ENCODE measurements around the gene MUC13. TPM values are rescaled to one million over a fixed set of nuclear protein-coding genes. Genes with fewer than 3 reads are reported as not detected.

MUC13 gene, protein sequence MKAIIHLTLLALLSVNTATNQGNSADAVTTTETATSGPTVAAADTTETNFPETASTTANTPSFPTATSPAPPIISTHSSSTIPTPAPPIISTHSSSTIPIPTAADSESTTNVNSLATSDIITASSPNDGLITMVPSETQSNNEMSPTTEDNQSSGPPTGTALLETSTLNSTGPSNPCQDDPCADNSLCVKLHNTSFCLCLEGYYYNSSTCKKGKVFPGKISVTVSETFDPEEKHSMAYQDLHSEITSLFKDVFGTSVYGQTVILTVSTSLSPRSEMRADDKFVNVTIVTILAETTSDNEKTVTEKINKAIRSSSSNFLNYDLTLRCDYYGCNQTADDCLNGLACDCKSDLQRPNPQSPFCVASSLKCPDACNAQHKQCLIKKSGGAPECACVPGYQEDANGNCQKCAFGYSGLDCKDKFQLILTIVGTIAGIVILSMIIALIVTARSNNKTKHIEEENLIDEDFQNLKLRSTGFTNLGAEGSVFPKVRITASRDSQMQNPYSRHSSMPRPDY
- polyA plus RNA-seq (2011; rRNA removed) (8.8 and 10.2 TPM in 2 replicates), polyA plus RNA-seq (2017; fragmentation: RNase III; extraction: RNeasy Plus Mini Kit Qiagen cat#74134 plus additional on column Dnase treatment) (4.8 to 5.5 TPM (median 4.8 TPM) in 3 replicates), polyA minus RNA-seq (2011; rRNA and poly(A)+ RNA removed) (3.7 and 4.3 TPM in 2 replicates)
- 2.1 and 2.5 TPM in 2 replicates for polyA plus RNA-seq (2012; cell fraction: cytosol; rRNA removed)
- polyA plus RNA-seq (2012; cell fraction: nucleus; rRNA removed), result 4.8 and 6.9 TPM in 2 replicates

DNA sequence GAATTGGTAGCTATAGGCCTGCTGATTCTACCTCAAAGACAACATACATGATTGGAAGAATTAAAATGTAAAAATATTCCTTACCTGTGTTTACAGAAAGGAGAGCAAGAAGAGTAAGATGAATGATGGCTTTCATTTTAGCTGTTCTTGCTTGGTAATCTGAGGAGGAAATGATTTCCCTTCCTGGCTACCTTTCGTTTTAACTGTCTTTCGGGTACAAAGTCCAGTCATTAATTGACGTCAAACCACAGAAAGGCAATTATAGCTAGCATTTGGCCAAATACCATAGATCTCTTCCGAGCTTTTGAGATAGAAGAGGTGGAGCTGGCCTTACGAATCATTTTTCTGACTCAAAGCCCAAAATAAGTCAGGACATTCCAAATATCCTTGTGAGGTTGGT is at the start of gene MUC13:
Gene MUC13 (minus strand): TSS at position 175 of the 400 bp plus-strand sequence. CDS start 39 bp downstream, at position 136.
- Histone ChIP-seq H3K27ac (no peak within 1 kb of the TSS), H3K4me3 (no peak within 1 kb of the TSS), H3K4me2 (no peak within 1 kb of the TSS), H3K4me1 (no peaks in the 10 kb centered on the region), H3K9me3 (no peaks in the 10 kb centered on the region)
- peak in 1 of 2 experiments; percentile 14 for DNase-seq (ENCODE audit: low read depth in 1 of 2, low spot score in 1 of 2)
- ChIA-PET CTCF (interaction anchor here (0.8 to 3.0 kb wide), 6 partner anchors 9 to 502 kb away, joined by 3 to 11 read pairs (median 4); no protein-coding TSS in a partner anchor), POLR2A (no interaction called here)
- WGBS (ENCODE audit: missing lambda C conversion rate), result 76% methylated on average over 5 of the region's 5 CpGs
- TF ChIP-seq CHD2 (IDR thresholded peaks at IDR 0.05; ENCODE audit: low read length, partially characterized antibody), result no peak
- FAIRE-seq, result no peak
- ATAC-seq, result no peak

DNA sequence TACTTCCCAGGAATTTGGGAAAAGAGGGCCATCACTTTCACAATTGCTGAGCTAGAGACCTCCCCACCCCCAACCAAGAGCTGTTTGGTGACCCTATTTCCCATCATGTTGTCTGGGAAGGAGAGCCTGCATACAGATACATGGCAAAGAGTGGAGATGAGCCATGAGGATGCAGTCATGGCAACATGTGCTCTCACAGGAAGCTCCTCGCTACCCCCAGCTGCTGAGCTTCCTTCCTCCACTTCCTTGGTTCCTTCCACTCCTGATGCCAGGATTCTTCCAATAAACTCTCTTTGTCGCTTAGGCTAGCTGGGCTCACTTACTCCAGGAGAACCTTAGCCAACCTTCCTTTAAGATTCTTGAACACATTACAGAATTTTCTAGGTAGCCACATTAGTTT is 48.3 kb upstream of the MUC13 start:
- ChIA-PET CTCF (interaction anchor here (1.1 to 1.9 kb wide), 5 partner anchors 12 to 456 kb away, joined by 3 to 8 read pairs (median 4); no protein-coding TSS in a partner anchor), POLR2A (no interaction called here)
- Histone ChIP-seq H3K27ac (0 out of 6 replicates have a peak overlapping the region, but pooled peaks of 1 of the 2 experiments have one; percentile 7), H3K4me1 (peaks cover 27% of the 10 kb centered on the region), H3K4me3 (no peak overlapping the region), H3K4me2 (no peak overlapping the region), H3K9me3 (no peaks in the 10 kb centered on the region)
- FAIRE-seq (no peak), ATAC-seq (no peak), DNase-seq (ENCODE audit: low read depth in 1 of 2, low spot score in 1 of 2) (no peak)
- WGBS (ENCODE audit: missing lambda C conversion rate), result 95% methylated on average over 2 of the region's 2 CpGs
- TF ChIP-seq CBX8 (IDR thresholded peaks at IDR 0.05), result no peak

DNA sequence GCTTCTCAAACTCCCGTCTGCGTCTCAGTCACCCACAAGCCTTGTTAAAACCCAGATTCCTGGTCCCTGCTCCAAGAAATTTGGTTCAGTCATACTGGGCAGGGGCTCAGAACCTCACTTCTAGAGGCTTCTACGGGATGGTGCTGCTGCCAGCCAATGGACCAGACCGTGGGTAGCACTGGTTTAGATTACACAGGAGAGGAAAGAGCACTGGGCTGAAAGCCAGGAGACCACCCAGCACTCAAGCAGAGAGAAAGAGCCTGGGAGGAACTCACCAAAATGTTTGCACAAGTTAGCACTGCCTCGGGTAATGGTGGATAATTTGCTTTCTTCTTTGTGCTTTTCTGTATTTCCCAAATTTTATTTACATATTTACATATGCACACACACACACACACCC is 46.9 kb upstream of the MUC13 start:
- no peaks in the 10 kb centered on the region for H3K9me3 ChIP-seq
- H3K4me2 ChIP-seq, result no peak overlapping the region
- no peak for TF ChIP-seq HOXB5 (CRISPR knock-in tag; IDR thresholded peaks at IDR 0.05)
- no peak for TF ChIP-seq PHF8 (IDR thresholded peaks at IDR 0.05; ENCODE audit: borderline replicate concordance, low read depth)
- TF ChIP-seq JUN (IDR thresholded peaks at IDR 0.05), result no peak
- WGBS (ENCODE audit: missing lambda C conversion rate), result 84% methylated on average over 5 of the region's 5 CpGs
- ChIA-PET CTCF (no interaction called here), POLR2A (no interaction called here)
- DNase-seq (ENCODE audit: low read depth in 1 of 2, low spot score in 1 of 2) (no peak), ATAC-seq (no peak), FAIRE-seq (no peak)
- peaks cover 20% of the 10 kb centered on the region for H3K4me1 ChIP-seq
- H3K27ac ChIP-seq, result no peak overlapping the region
- no peak overlapping the region for H3K4me3 ChIP-seq

DNA sequence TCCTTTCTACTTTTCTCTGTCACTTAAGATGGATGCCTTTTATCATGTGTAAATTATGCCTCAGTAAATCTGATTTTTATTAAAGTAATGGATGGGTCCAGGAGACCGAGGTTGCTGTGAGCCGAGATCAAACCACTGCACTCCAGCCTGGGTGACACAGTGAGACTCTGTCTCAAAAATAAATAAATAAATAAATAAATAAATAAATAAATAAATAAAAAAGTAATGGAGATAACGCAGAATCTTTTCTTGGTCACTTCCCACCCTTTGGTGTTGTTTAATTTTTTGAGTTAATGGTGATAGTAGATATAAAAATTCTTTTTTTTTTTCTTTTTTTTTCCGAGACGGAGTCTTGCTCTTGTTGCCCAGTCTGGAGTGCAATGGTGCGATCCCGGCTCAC is 44.1 kb upstream of the MUC13 start:
- POLR2A ChIA-PET, result no interaction called here
- TF ChIP-seq POLR2AphosphoS2 (conservative IDR thresholded peaks at IDR 0.05; ENCODE audit: low read length) (no peak), TP53 (CRISPR knock-in tag; IDR thresholded peaks at IDR 0.05) (no peak), GATA3 (IDR thresholded peaks at IDR 0.05; ENCODE audit: borderline replicate concordance) (no peak), MAZ (IDR thresholded peaks at IDR 0.05; ENCODE audit: borderline replicate concordance, low read depth, low read length) (no peak), SREBF2 (IDR thresholded peaks at IDR 0.05) (no peak), ZC3H11A (IDR thresholded peaks at IDR 0.05) (peak; percentile 33)
- 96% methylated on average over 7 of the region's 7 CpGs for WGBS (ENCODE audit: missing lambda C conversion rate)
- Histone ChIP-seq H3K9me3 (no peaks in the 10 kb centered on the region), H3K4me1 (no peaks in the 10 kb centered on the region), H3K4me2 (no peak overlapping the region), H3K4me3 (no peak overlapping the region), H3K27ac (no peak overlapping the region)
- FAIRE-seq (no peak), DNase-seq (ENCODE audit: low read depth in 1 of 2, low spot score in 1 of 2) (no peak), ATAC-seq (no peak)
- CTCF ChIA-PET, result no interaction called here

DNA sequence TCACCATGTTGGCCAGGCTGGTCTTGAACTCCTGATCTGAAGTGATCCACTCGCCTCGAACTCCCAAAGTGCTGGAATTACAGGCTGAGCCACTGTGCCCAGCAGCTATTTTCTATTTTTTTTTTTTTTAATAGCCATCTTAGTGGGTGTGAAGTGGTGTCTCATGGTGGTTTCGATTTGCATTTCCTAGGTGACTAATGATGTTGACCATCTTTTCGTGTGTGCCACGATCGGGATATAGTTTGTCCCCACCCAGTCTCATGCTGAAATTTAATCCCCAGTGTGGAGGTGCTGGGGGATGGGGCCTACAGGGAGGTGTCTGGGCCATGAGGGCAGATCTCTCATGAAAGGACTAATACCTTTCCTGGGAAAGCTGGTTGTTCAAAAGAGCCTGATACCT is 41.8 kb upstream of the MUC13 start:
- no peak for FAIRE-seq
- no peaks in the 10 kb centered on the region for H3K9me3 ChIP-seq
- ChIA-PET POLR2A (no interaction called here), CTCF (no interaction called here)
- no peak overlapping the region for H3K4me3 ChIP-seq
- H3K27ac ChIP-seq, result no peak overlapping the region
- peaks cover 7% of the 10 kb centered on the region for H3K4me1 ChIP-seq
- no peak for DNase-seq (ENCODE audit: low read depth in 1 of 2, low spot score in 1 of 2)
- TF ChIP-seq, protein P1, sequence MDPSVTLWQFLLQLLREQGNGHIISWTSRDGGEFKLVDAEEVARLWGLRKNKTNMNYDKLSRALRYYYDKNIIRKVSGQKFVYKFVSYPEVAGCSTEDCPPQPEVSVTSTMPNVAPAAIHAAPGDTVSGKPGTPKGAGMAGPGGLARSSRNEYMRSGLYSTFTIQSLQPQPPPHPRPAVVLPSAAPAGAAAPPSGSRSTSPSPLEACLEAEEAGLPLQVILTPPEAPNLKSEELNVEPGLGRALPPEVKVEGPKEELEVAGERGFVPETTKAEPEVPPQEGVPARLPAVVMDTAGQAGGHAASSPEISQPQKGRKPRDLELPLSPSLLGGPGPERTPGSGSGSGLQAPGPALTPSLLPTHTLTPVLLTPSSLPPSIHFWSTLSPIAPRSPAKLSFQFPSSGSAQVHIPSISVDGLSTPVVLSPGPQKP (IDR thresholded peaks at IDR 0.05; ENCODE audit: low read depth, low read length), result no peak
- no peak for TF ChIP-seq MYC (IDR thresholded peaks at IDR 0.05; ENCODE audit: borderline replicate concordance, low read length)
- TF ChIP-seq FOXS1 (CRISPR knock-in tag; IDR thresholded peaks at IDR 0.05), result no peak
- TF ChIP-seq, protein P2, sequence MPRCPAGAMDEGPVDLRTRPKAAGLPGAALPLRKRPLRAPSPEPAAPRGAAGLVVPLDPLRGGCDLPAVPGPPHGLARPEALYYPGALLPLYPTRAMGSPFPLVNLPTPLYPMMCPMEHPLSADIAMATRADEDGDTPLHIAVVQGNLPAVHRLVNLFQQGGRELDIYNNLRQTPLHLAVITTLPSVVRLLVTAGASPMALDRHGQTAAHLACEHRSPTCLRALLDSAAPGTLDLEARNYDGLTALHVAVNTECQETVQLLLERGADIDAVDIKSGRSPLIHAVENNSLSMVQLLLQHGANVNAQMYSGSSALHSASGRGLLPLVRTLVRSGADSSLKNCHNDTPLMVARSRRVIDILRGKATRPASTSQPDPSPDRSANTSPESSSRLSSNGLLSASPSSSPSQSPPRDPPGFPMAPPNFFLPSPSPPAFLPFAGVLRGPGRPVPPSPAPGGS (IDR thresholded peaks at IDR 0.05), result no peak
- no peak for TF ChIP-seq EP300 (IDR thresholded peaks at IDR 0.05)
- no peak for TF ChIP-seq ZC3H11A (IDR thresholded peaks at IDR 0.05)
- no peak for TF ChIP-seq CBX2 (IDR thresholded peaks at IDR 0.05; ENCODE audit: borderline replicate concordance, low read depth)
- TF ChIP-seq RNF2 (IDR thresholded peaks at IDR 0.05; ENCODE audit: borderline replicate concordance, low read depth), result no peak
- no peak for TF ChIP-seq MAZ (IDR thresholded peaks at IDR 0.05; ENCODE audit: borderline replicate concordance, low read depth, low read length)
- no peak for TF ChIP-seq POLR2A (IDR thresholded peaks at IDR 0.05; ENCODE audit: low read length)
- no peak for TF ChIP-seq SREBF2 (IDR thresholded peaks at IDR 0.05)
- no peak for ATAC-seq
- 85% methylated on average over 6 of the region's 6 CpGs for WGBS (ENCODE audit: missing lambda C conversion rate)
- H3K4me2 ChIP-seq, result no peak overlapping the region
